NCI-H1417 (cell line): ENCODE measurements around the gene ARHGAP8.

ENCODE experiments used
- DNase-seq, 3 experiments: peaks; one replicate each; lab custom pipeline; 2025; lab: John Stamatoyannopoulos, UW

Gene ARHGAP8

GRCh38 chr22:44752285-44753188 is at the start of gene ARHGAP8:
Gene ARHGAP8 (plus strand): TSS chr22:44752575. CDS start chr22:44786528, 33,953 bp downstream.
- DNase-seq: peak; percentile 22 to 36 (median 29)

- no peak for DNase-seq
These were observed 49.0 kb upstream of the ARHGAP8 start for GRCh38 chr22:44703255-44703870.

DNA sequence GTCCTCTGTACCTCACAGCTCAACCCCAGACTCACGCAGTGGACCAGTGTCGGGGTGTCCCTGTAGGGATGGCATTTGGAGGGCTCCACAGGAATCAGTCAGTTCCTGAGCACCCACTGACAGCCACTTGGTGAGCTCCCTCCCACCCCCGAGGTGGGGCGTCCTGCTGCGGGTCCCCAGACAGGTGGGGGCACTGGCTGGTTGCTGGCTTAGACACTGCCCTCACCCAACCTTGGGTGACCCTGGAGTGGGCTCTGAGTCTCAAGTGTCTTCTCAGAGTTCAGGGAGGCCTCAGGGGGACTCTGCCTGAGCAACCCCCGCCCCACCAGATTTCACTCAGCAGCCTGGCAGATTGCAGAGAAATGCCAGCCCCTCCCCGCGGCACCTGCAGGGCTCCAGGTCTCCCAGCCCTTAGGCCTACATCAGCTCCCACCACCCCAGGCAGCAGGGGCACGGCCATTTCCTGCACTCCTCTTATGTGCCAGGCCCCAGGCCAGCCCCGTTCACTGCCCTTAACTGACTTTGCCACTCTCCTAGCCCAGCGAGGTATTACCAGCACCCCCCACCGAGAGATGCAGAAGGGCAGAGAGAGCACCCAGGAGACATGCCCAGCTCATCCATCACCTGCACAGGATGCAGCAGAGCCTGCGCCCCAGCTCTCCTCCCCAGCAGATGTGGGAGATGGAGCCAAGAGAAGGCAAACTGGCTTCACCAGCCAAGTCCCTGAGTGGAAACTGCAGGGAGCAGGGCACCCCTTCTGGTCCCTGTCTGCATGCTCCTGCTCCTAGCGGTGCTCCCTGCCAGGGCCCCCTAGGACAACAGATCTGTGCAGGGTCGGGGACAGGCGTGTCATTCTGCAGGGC is 48.0 kb upstream of the ARHGAP8 start:
- DNase-seq: no peak

- no peak for DNase-seq
These were observed 47.4 kb upstream of the ARHGAP8 start for GRCh38 chr22:44705022-44705297.

DNA sequence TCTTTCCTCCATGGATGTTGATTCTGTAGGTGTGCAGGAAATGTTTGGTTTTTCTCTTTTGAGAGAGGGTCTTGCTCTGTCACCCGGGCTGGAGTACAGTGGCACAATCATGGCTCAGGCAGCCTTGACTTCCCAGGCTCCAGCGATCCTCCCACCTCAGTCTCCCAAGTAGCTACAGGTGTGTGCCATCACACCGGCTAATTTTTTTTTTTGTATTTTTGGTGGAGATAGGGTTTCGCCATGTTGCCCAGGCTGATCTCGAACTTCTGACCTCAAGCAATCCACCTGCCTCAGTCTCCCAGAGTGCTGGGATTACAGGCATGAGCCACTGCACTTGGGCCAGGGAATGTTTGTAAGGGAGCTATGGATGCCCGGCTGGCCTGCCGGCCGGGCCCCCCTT is 45.9 kb upstream of the ARHGAP8 start:
- DNase-seq: no peak

GRCh38 chr22:44707178-44707577 is 45.2 kb upstream of the ARHGAP8 start:
- no peak for DNase-seq

DNA sequence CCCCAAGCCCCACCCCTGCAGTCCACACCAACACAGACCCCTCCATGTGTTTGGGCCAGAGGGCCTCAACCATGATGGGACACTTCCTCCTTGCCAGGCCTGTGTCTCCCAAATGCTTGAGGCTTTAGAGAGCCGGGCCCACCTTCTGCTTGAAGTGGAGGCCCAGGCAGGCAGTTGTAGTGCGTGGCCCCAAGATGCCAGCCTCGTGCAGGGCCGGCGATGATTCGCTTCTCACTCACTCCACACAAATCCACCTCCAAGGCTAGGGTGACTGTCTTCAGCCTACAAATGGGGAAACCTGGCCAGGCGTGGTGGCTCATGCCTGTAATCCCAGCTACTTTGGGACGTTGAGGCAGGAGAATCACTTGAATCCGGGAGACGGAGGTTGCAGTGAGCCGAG is 44.6 kb upstream of the ARHGAP8 start:
- DNase-seq: no peak

DNA sequence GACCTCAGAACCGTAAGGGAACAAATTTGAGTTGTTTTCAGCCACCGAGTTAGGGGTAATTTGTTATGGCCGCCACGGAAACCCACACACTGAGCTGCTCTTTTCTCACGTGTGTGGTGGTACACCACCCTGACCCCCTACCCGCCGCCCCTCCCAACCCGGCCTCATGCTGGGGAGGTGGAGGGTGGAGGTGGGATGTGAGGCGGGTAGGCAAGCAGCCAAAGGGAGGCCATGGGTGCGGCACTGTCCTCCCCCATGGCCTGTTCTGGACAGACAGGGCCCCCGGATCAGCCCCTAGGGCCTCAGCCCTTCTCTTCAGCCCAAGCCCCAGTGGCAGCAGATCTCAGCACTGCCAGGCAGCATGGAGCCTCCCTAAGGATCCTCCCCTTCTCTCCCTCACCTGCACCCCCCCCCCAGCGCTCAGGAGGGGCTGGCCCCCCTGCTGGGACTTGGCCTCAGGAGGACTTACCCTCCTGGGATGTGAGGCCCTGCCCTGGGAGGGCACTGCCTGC is 42.4 kb upstream of the ARHGAP8 start:
- no peak for DNase-seq

GRCh38 chr22:44710474-44711240 is 41.7 kb upstream of the ARHGAP8 start:
- DNase-seq: peak; percentile 12 to 64 (median 35)

GRCh38 chr22:44711241-44711560 is 41.2 kb upstream of the ARHGAP8 start:
- no peak for DNase-seq

DNA sequence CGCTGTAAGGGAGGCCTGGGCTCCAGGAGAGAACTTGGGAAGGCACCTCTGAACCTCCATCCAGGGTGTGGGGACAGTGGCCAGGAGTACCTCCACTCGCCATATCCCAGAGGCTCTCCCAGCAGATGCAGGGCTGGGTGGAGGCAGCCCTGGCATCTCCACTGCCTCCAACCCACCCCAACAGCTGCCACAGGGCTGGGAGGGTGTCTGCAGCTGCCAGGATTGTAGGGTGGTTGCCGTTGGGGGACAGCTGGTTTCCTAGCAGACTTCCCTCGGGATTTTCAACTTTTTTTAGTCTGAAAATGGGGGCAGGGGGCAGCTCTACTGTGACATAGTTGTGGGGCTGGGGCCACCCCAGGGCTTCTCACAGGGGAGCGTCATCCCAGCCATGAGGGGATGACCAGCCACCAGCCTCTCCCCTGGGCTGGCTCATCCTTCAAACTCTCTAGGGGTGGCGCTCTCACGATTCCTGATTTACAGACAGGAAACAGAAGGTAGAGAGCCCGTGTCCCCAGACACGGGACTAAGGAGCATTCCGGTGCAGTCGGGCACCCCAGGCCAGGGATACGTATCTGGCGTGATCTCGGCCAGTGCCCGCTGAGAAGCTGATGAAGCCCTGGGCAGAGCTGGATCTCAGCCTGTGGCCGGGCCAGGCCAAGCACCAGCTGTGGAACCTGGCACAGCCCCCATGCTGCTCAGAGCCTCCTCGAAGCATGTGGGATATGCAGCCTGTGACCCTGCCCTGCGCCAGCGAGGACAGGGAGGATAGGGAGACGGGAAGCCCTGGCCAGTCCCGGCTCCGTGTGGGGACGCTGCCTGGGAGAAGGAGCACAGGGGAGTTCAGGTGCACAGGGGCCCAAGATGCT is 40.5 kb upstream of the ARHGAP8 start:
- no peak for DNase-seq

DNA sequence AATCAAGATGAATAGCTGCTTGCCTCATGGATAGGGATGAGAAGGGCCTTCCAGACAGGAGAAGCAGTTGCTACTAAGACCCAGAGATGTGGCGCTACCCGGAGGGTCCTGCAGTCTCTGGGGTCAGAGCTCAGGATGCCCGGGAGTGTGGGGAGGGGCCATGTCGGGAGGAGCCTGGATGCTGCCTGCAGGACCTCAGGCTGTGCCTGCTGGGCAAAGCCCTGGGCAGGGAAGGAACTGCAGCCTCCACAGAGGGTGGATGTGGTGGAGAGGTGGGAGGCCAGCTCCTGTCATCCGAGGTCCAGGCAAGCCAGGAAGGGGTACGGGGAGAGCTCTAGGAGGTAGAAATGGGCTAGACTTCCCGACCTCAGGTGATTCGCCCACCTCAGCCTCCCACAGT is 39.4 kb upstream of the ARHGAP8 start:
- no peak for DNase-seq

DNA sequence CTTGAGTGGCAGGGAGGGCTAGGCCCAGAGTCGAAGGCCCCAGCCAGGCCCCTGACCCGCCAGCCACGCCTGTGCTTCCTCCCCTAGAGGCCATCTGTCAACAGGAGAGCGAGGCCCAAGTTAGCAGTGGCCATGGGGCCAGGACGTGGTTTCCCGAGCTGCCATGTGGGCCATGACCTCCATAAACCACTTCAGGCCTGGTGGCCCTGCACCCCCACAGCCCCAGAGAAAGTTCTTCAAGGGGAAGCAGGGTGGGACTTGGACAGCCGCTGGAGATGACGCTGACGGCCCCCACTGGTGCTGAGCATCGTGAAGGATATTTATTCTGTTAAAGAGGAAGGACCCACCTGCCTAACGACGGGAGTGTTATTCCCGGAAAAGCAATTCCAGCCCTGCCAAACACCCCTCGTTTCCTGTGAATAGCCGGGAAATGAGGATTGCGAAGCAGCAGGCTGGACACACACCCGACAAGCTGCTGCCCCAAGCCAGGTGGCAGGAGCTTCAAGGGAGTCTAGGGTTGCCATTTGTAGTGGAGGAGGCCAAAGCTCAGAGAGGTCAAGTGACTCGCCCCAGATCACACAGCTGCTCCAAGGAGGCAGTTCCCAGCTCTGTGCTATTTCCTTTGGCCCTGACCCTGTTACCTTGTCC is 37.5 kb upstream of the ARHGAP8 start:
- DNase-seq: no peak

DNA sequence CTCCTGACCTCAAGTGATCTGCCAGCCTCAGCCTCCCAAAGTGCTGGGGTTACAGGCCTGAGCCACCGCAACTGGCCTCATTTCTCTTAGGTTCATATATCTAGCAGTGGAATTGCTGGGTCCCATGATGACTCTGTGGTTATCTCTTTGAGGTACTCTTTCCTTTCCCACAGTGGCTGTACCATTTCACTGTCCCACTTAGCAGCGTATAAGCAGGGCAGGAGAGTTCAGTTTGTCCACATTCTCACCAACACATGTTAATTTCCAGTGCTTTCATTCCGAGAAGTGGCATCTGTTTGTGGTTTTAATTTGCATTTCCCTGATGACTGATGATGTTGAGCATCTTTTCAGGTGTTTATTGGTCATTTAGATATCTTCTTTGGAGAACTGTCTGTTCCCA is 34.0 kb upstream of the ARHGAP8 start:
- no peak for DNase-seq

DNA sequence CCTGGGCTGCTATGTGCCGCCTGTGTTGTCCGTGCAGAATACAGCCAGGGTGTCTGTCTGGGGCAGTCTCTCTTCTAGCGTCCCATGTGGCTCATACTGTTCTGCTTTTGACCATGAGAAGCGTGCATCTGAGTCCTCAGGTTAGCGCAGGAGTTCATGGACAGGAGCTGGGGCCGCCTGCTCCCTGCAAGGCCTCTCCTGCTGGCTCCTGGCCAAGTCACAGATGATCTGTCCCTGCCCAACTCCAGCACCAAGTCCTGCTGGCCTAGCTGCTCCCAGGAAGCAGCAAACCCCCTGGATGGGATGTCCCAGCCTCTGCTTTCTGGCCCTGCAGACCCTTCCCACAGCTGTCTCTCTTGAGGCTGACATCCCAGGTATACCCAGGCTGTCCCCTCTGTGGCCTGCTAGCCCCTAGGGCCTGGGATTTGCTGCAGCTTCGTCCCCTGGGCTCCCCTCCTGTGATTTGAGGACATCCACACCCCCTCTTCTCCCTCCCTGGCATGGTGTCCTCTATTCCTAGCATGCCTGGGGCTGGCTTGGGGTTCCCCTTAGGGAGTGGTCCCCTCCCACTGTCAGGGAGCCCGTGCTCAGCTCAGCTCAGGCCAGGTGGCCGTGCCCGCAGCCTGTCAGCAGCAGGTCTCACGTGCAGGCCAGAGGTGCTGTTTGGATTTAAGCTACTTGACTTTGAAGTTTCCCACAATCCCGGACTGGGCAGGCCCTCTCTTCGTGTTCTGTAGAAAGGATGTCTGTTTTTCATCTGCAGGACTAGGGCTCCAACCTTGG is 32.6 kb upstream of the ARHGAP8 start:
- peak in 2 of 3 experiments; percentile 30 to 33 for DNase-seq

DNA sequence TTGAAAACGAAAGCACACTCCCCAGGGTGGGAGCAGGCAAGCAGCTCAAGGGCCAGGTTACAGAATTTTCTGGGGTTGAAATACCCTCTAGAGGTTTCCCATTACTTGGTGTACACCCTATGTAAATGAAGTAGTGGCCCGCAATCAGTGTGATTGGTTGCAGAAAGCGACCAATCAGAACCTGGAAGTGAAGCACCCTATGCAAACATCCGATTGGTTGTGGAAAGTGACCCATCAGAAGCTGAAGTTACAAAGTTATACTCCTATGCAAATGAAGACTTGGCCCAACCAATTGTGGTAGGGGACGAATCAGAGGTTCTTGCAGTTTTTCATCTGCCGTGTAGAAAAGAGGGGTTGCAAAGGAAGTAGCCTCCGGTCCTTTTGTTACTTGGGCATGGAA is 31.2 kb upstream of the ARHGAP8 start:
- DNase-seq: no peak

DNA sequence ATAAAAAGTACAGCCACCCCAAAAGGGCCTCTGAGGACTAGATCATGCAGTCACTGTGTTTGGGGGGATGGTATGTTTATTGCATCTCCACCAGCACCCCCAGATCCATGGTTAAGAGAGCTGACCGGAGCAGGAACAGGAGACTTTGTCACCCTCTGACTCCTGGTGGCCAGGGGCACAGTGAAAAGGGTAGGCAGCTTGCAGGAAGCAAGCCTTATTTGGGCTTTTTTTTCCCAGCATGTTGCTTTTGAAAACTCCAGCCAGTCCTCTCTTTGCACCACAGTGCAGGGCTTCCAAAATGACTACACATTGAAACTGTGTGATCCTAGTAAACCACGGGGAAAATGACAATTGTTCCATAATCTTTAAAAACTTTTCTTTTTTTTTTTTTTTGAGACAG is 29.8 kb upstream of the ARHGAP8 start:
- DNase-seq: no peak

DNA sequence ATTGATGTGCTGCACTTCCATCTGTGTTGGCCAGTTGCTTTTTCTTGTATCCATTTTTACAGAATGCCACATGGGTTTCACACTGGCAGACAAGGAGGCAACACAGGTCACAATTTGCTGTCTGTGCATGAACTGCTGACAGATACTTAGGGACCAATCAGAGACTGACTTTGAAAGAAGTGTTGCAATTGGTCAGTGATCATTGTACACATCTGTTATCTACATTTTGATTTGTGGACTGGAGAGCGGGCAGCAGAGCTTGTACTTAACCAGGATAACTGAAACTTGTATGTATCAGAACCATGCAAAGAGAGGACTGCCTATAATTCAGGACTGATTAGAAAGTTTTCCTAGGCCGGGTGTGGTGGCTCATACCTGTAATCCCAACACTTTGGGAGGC is 28.6 kb upstream of the ARHGAP8 start:
- peak in 1 of 3 experiments; percentile 7 for DNase-seq

- no peak for DNase-seq
These were observed 28.0 kb upstream of the ARHGAP8 start for GRCh38 chr22:44724416-44724815.

GRCh38 chr22:44724859-44725258 is 27.5 kb upstream of the ARHGAP8 start:
- no peak for DNase-seq
